Thyroid gland (tissue), 4 donors: ENCODE results near the gene GADD45GIP1. TPM values are rescaled to one million over a fixed set of nuclear protein-coding genes. Genes with fewer than 3 reads are reported as not detected.

Source experiments
- DNase-seq, 2 donors: peaks; one replicate each; pipeline ENCODE4 v3.0.0-alpha.2; 2019
- H3K27ac ChIP-seq, 3 donors: fragments of 200-600 bp; sonication (generic); 1 replicate in 2 of 3; 2 replicates in 1 of 3; pipeline ENCODE4 v1.5.1; 2016 to 2019; ENCODE audit warnings: mild to moderate bottlenecking in 1 of 3, moderate library complexity in 1 of 3
- H3K27me3 ChIP-seq: fragments of 200-600 bp; sonication (generic); one replicate; pipeline ENCODE4 v1.5.1; 2019
- H3K36me3 ChIP-seq, 2 donors: fragments of 200-600 bp; sonication (generic); one replicate each; pipeline ENCODE4 v1.5.1; 2016 to 2019
- H3K4me1 ChIP-seq, 2 donors: fragments of 200-600 bp; sonication (generic); one replicate each; pipeline ENCODE4 v1.5.1; 2017 to 2019
- H3K4me3 ChIP-seq, 3 donors: fragments of 200-600 bp; sonication (generic); replicated peaks in 1 of 3; 1 replicate in 2 of 3; 2 replicates in 1 of 3; pipeline ENCODE4 v1.5.1; 2016; ENCODE audit warnings: mild to moderate bottlenecking in 1 of 3
- H3K9me3 ChIP-seq: fragments of 200-600 bp; sonication (generic); one replicate; pipeline ENCODE4 v1.5.1; 2017
- POLR2A ChIP-seq, 2 donors: fragments of 450-650 bp; IDR thresholded peaks; one replicate each; pipeline ENCODE4 v1.6.1; 2017; ENCODE audit warnings: antibody characterized with exemption in 2 of 2, mild to moderate bottlenecking in 2 of 2, moderate library complexity in 1 of 2
- WGBS, 2 donors: methylation state at CpG; one replicate each; pipeline ENCODE4 v1.1.5; 2017; 5-methylcytosine and 5-hydroxymethylcytosine counted together
- intact Hi-C: fragments of 100-400 bp; cut with DNase I; formaldehyde crosslinking; loops from one replicate; pipeline ENCODE4 v1.15.1; 2023
- total RNA-seq, 4 donors: library from RNA; depleted of rRNA; stranded (reverse); fragments of >200 nt; gene quantifications; one replicate each; pipeline ENCODE4 v1.2.3, GENCODE V29; 2016
- TF ChIP-seq, protein P1 (sequence below), 6 experiments: fragments of 200-600 bp in 3 of 6; fragments of 450-650 bp in 3 of 6; sonication (generic) in 3 of 6; IDR thresholded peaks; one replicate each; pipeline ENCODE4 v1.5.1; 2016 to 2019; ENCODE audit warnings: antibody characterized with exemption in 6 of 6, mild to moderate bottlenecking in 2 of 6, inconsistent platforms in 1 of 6, moderate library complexity in 1 of 6

Gene GADD45GIP1
- 10 to 100 TPM; 31.8 to 68.3 (median 55.2) TPM for total RNA-seq

DNA sequence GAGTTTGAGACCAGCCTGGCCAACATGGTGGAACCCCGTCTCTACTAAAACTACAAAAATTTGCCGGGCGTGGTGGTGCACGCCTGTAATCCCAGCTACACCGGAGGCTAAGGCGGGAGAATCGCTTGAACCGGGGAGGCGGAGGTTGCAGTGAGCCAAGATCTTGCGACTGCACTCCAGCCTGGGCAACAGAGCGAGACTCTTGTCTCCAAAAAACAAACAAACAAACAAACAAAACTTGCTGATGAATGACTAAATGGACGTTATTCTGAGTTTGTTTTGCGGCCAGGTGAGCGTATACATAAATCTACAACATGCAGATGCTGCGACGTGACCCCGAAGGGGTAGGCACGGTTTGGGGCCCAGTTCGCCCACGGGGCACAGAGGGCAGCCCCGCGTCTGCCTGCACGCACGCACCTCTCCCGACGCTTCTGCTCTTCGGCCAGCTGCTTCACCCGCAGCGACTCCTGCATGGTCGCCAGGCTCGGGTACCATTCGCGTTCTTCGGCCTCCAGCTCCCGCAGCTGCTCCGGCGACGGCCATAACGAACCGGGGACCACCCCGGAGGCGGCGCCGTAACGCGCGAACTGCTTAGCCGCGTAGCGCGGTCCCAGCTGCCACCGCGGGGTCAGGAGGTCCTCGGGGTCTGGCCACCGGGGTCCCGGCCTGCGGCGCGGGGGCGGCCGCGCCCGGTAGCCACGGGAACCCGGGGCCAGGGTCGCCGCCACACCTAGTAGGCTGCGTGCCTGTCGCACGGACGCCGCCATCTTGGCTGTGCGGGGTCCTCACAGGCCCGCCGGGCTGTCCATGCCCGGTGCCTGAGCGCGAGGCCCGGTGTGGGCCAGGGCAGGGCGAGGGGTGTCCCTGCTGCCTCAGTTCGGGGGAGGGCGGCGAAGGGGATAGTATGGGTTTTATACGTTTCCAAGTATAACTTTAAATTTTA lies at the start of gene GADD45GIP1:
Gene GADD45GIP1 (minus strand): TSS at position 778 of the 943 bp plus-strand sequence. CDS start 11 bp downstream, at position 767.
- no peaks in the 10 kb centered on the region for H3K9me3 ChIP-seq
- TF ChIP-seq POLR2A (IDR thresholded peaks at IDR 0.05): peak in 1 of 2 donors; percentile 71
- TF ChIP-seq, protein P1, sequence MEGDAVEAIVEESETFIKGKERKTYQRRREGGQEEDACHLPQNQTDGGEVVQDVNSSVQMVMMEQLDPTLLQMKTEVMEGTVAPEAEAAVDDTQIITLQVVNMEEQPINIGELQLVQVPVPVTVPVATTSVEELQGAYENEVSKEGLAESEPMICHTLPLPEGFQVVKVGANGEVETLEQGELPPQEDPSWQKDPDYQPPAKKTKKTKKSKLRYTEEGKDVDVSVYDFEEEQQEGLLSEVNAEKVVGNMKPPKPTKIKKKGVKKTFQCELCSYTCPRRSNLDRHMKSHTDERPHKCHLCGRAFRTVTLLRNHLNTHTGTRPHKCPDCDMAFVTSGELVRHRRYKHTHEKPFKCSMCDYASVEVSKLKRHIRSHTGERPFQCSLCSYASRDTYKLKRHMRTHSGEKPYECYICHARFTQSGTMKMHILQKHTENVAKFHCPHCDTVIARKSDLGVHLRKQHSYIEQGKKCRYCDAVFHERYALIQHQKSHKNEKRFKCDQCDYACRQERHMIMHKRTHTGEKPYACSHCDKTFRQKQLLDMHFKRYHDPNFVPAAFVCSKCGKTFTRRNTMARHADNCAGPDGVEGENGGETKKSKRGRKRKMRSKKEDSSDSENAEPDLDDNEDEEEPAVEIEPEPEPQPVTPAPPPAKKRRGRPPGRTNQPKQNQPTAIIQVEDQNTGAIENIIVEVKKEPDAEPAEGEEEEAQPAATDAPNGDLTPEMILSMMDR (IDR thresholded peaks at IDR 0.05): no peak
- H3K27ac ChIP-seq: peak within 1 kb of the TSS; percentile 50 to 92 (median 83)
- DNase-seq: peak; percentile 74 to 80
- H3K36me3 ChIP-seq: peaks cover 19 to 25% of the 10 kb centered on the region in 2 donors
- intact Hi-C loops: no loop called here
- 5 to 13% methylated on average over 27 to 67 of the region's 84 CpGs for WGBS, 2 donors
- peak within 1 kb of the TSS; percentile 68 to 96 (median 92) for H3K4me3 ChIP-seq
- H3K27me3 ChIP-seq: no peaks in the 10 kb centered on the region
- peaks cover 9 to 27% of the 10 kb centered on the region in 2 donors for H3K4me1 ChIP-seq

DNA sequence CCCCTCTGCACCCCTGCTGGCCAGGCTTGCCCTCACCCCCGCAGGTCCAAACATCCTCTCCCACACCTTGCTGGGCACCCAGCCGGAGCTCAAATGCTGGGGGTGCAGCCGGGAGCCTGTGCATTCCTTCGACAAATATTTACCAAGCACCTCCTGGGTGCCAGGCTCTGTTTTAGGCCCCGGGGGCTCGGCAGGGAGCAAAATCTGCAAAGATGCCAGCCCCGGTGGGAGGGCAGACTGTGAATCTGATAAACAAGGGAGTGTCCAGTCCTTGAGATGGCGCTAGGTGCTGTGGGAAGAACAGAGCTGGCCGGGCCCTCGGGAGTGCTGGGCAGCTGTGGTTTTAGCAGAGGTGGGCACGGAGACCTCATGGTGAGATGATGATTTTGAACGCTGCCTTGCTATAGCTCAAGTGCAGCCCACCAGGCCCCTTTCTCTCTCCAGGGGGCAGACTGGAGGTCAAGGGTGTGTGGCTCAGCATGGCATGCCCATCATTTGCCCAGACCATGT lies 48.9 kb upstream of the GADD45GIP1 start:
- no peaks in the 10 kb centered on the region for H3K9me3 ChIP-seq
- peaks cover 69 to 82% of the 10 kb centered on the region in 2 donors for H3K4me1 ChIP-seq
- H3K4me3 ChIP-seq: no peak overlapping the region
- DNase-seq: peak in 1 of 2 donors; percentile 46
- H3K36me3 ChIP-seq: no peaks in the 10 kb centered on the region
- H3K27ac ChIP-seq: peak overlapping the region; percentile 83 to 89 (median 86)
- no peak for TF ChIP-seq POLR2A (IDR thresholded peaks at IDR 0.05)
- TF ChIP-seq, protein P1 (IDR thresholded peaks at IDR 0.05): no peak
- WGBS, 2 donors: 62 to 64% methylated on average over 12 of the region's 12 CpGs
- no peaks in the 10 kb centered on the region for H3K27me3 ChIP-seq
- intact Hi-C loops: no loop called here

DNA sequence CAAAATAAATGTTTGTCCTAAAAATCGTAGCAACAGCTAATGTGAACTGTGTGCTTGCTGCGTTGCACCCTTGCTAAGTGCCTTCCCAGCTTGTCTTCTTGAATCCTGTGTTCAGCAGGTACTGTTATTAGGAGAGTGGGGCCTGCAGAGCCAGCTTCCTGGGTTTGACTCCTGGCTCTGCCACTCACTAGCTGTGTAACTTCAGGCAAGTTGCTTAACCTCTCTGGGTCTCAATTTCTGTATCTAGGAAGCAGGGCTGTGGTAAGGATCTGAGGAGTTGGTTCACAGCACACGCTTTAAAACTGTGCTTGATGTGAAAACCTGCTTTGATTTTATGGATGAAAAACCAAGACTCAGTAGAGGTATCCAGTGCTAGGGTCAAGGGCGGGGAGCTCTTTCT lies 48.2 kb upstream of the GADD45GIP1 start:
- DNase-seq: no peak
- no peaks in the 10 kb centered on the region for H3K36me3 ChIP-seq
- no peaks in the 10 kb centered on the region for H3K9me3 ChIP-seq
- no peak for TF ChIP-seq POLR2A (IDR thresholded peaks at IDR 0.05)
- TF ChIP-seq, protein P1 (IDR thresholded peaks at IDR 0.05): no peak
- no peak overlapping the region for H3K4me3 ChIP-seq
- H3K4me1 ChIP-seq: peaks cover 68 to 80% of the 10 kb centered on the region in 2 donors
- 89 to 98% methylated on average over 4 of the region's 4 CpGs for WGBS, 2 donors
- no peaks in the 10 kb centered on the region for H3K27me3 ChIP-seq
- peak overlapping the region; percentile 13 to 86 (median 83) for H3K27ac ChIP-seq
- intact Hi-C loops: no loop called here

DNA sequence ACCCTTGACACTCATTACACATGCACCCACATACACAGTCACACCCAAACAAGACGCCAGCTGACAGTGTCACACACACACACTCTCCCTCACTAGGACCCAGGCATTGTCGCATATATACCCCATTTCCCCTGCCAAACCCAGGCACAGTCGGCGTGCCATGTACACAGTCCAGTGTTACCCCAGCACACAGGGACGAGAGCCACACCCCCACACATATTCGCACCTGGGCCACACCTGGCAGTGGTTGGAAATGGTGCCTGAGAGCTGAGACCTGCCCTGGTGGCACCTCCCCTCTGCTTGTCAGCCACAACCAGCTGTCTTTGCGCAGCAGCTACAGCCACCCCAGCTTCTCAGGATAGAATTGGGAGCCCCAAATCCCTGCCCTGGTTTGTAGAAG lies 47.2 kb upstream of the GADD45GIP1 start:
- TF ChIP-seq, protein P1 (IDR thresholded peaks at IDR 0.05): no peak
- TF ChIP-seq POLR2A (IDR thresholded peaks at IDR 0.05): no peak
- Histone ChIP-seq H3K27ac (peak overlapping the region in 2 of 3 donors; percentile 83 to 86), H3K4me1 (peaks cover 58 to 76% of the 10 kb centered on the region in 2 donors), H3K9me3 (no peaks in the 10 kb centered on the region), H3K4me3 (no peak overlapping the region), H3K36me3 (no peaks in the 10 kb centered on the region), H3K27me3 (no peaks in the 10 kb centered on the region)
- intact Hi-C loops: no loop called here
- WGBS, 2 donors: 89 to 90% methylated on average over 3 to 7 of the region's 7 CpGs
- no peak for DNase-seq
